GM21423 (cell line): ENCODE data around the gene RPH3AL.

ENCODE experiments used
- ATAC-seq: cut with Tn5 transposase; IDR thresholded peaks from one replicate; pipeline ENCODE4 v1.9.1; 2021; ENCODE audit warnings: mild to moderate bottlenecking, moderate library complexity; ENCODE audit not compliant: unreplicated experiment

The RPH3AL gene

DNA sequence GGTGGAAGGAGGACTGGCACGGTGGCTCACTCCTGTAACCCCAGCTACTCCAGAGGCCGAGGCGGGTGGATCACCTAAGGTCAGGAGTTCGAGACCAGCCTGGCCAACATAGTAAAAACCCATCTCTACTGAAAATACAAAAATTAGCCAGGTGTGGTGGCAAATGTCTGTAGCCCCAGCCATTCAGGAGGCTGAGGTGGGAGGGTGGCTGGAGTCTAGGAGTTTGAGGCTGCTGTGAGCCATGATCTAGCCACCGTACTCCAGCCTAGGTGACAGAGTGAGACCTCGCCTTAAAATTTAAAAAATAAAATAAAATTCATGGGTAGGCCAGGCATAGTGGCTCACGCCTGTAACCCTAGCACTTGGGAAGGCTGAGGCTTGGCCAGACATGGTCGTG lies 1.2 kb upstream of the RPH3AL start:
- no peak for ATAC-seq

DNA sequence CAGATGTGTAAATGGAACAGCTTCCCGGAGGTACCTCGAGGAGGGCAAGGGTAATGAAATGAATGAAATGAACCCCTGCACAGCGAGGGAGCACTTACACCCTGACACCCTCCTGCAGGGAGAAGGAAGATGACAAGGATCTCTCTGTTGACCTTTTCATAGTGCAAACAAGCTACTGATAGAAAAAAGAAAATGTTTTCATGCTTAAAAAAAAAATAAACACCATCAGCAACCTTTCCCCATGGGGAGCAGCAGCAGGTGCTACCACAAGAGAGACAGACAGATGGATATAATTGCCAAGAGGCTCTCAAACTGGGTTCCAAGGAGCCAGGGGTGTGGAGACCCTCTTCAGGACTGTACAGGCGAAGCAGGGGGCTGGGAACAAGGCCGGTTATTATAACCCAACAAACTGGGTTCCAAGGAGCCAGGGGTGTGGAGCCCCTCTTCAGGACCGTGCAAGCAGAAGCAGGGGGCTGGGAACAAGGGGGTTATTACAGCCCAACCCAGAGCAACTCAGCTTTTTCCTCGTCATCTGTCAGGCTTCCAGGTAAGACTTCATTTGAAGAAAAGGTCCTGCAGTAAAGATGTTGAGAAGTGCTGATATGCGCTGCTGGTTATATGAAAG lies 718 bp upstream of the RPH3AL start:
- ATAC-seq = no peak

DNA sequence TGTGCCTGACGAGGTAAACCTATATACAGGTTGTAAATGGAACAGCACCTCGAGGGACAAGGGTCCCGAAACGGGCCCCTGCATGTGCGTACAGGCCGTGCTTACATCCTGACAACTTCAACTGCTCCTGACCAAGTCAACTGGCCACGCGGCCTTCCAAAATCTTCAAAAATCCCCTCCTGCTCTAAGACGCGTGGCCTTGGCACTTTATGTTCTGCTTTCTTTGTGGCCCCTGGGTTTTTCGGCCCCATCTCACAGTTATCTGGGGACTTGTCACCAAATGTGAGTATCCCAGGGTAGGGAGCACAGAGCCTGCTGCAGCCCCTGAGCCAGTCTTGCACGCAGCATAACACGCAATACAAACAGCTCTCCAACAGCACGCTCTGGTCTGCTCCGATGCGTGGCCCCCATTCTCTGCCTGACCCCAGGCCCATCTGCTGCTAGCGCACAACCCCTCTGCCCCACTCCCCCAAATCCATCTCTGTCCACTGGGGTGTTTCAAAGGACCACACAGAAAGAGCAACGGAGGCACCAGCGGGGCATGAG lies 659 bp downstream of the RPH3AL start:
- ATAC-seq = no peak

DNA sequence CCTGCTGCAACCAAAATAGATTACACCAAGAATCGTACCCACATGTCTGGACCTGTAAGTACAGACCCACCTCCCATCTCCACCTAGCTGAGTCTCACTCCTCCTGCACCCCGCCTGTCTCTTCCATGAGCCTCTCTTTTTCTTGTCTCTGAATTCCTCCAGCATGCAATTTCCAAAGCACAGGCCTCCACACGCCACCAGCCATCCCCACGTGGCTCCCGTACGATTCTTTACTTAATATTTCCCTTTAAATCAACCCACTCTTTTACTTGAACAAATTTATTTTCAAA lies 1.2 kb downstream of the RPH3AL start:
- no peak for ATAC-seq

DNA sequence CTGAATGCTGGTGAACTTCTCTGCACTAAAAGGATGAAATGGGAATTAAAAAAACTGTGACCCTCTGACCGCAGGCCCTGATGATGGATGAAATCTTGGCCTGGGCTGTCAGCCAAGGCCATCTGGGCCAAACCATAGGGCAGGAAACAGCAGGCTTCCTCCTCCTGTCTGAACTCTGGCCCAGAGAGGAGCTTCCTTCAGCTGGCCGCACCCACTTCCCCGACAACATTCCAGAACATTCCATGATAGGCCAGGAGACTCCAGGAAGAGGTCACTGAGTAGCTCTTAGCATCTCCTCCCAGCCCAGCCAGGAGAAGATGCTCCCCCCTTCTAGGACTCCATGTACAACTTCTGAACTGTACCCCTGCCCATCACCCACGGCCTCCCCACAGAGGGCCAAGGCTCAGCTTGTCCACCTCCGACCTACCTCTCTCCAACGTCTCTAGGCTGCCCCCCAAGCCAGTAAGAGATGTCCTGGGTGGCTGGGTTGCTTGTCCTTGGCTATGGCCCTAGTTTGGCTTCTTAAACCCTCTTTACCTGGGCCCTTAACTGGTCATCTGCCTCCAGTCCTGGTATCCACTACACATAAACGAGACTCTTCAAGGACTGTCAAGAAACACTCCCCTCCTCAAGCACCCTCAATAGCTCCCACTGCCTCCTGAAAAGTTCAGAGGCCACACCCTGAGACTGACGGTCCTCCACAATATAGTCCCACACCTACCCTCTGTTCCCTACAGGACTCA lies 1.7 kb downstream of the RPH3AL start:
- no peak for ATAC-seq

DNA sequence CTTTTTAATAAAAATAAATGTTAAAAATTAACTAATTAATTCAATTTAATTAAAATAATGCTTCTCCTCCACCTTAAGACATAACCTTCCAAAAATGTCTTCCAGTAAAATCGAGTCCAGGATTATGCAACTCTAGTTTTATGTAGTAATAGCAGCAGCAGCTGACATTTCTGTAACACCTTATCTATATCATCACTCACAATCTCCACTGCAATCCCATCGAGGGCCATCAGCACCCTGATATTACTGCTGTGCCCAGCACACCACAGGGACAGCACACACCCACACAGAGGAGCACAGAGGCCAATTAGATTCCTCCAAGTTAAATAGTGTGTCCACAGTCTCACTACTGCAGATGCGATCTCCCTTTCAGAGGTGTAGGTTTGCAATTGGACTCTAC lies 2.9 kb downstream of the RPH3AL start:
- no peak for ATAC-seq

DNA sequence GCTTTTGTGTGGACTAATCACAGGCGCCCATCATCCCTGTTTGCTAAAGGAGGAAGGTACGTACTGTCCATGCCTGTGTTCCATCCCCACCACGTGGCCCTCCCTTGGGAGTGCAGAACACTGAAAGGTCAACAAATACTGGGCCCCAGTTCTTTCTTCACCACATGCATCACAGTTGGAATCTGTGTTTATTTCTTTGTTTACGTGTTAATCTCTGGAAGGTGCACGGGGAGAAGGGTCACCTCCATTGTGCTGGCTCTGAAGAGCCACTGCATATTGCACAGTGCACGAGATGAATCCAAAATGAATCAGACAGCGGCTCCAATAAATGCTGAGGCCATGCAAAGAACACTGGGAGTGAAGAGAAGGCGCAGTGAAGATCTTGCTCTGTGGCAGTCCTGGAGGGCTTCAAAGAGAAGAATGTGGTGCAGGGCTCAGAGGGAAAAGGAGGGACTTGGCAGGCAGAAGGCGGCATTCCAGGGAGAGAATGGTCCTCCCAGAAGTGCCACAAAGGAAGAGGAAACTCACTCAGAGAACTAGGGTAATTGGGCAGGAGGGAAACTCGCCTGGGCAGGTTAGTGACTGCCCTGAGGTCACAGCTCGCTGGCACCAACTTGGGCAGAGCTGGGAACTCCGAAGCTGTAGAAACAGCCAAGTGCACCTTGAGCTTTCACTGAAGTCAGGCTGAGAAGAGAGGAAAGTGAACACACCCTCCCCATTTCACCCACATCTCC lies 3.7 kb downstream of the RPH3AL start:
- no peak for ATAC-seq

DNA sequence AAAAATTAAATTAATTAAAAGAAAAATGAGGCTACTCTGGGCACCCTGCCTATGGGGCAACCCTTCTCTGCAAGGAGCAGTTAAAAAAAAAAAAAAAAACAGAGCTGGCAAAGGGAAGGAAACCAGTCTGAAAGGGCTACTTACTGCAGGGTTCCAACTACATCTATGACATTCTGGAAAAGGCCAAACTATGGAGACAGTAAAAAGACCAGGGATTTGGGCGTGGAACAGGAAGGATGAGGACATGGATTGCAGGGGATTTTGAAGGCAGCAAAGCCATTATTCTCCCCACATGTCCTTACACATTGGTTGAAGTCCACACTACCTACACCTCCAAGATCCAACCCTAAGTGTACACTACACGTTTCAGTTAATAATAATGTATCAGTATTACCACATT lies 4.6 kb downstream of the RPH3AL start:
- no peak for ATAC-seq

DNA sequence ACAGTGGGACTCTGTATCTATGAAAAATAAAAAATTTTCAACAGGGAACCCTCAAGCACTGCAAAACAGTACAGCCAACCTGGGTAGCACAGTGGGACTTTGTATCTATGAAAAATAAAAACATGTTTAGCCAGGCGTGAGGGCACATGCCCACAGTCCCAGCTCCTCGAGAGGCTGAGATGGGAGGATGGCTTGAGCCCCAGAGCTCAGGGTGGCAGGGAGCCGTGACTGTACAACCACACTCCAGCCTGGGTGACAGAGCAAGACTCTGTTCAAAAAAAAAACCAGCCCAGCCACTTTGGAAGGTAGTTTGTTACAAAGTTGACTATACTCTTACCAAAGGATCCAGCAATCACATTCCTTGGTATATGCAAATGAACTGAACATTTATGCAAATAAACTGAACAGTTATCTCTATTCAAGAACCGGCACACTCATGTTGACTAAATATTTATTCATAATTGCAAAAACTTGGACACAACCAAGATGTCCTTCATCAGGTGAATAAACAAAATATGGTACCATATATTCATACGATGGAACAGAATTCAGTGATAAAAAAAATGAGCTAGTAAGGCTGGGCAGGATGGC lies 5.2 kb downstream of the RPH3AL start:
- ATAC-seq = no peak

DNA sequence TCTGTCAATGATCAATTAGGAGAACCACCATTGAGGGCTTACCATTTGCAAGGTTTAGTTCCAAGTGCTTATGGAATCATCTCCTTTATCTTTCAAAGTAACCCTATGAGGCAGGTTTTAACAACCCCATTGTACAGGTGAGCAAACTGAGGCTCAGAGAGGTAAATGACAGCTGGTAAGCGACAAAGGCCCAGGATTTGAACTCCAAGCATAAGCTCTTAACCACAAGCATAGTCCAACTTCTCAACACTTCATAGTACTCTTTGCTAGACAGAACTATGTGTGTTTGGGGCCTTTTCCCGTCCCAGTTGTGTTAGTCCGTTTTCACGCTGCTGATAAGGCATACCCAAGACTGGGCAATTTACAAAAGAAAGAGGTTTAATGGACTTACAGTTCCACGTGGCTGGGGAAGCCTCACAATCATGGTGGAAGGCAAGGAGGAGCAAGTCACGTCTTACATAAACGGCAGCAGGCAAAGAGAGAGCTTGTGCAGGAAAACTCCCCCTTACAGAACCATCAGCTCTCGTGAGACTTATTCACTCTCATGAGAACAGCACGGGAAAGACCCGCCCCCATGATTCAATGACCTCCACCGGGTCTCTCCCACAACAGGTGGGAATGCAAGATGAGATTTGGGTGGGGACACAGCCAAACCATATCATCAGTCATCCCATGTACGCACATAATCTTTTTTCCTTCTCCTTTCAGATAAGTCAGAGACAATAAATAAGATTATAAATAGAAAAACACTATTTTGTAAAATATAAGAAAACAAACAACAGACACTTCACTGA lies 6.4 kb downstream of the RPH3AL start:
- no peak for ATAC-seq

DNA sequence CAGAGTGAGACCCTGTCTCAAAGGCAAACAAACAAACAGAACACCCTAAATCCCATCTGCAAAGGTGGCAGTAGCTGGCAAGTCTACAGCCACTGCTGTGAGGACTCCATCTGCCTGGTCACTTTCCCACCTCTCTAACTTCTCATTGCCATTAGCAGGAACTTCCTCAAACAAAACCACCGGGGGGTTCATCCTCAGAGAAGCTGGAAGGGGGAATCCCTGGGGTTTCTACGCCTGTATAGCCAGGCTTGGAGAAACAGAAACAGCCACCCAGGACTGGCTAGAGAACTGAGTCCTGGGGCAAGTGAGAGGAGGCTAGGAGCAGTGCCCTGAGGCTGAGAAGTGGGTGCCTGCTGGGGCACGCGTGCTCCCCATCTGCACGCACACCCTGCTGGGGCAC lies 7.3 kb downstream of the RPH3AL start:
- ATAC-seq = no peak

DNA sequence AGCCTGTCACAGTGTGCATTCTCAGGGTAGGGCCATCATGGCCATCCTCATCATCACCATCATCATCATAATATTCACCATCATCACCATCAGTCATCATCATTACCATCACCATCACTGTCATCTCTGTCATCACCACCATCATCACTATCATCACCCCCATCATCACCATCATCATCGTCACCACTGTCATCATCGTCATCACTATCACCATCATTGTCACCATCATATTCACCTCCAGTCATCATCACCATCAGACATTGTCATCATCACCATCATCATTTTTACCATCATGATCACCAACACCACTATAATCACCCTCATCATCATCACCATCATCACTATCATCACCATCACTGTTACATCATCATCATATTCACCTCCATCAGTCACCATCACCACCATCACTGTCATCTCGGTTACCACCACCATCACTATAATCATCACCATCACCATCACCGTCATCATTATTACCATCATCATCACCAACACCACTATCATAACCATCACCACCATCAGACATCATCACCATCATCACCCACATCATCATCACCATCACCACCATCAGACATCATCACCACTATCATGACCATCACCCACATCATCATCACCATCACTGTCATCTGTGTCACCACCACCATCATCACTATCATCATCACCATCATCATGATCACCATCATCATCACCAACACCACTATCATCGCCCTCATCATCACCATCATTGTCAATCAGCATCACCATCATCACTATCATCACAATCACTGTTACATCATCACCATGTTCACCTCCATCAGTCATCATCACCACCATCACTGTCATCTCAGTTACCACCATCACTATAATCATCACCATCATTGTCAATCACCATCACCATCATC lies 8.5 kb downstream of the RPH3AL start:
- no peak for ATAC-seq

DNA sequence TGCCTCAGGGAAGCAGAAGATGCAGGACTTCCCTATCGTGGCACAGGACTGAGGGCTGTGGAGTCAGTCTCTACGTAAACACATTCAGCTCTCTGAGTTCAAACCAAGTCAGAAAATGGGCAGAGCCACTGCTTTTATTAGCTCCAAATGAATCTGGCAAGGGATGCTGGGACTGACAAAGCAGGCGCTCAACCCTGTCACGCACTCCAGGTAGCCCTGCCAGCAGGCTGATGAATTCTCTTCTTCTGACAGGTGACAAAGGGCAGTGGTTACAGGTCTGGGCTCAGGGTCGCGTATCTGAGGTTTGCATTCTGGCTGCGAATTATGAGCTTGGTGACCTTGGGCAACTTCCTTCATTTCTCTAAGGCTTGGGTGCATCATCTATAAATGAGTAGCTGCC lies 9.4 kb downstream of the RPH3AL start:
- no peak for ATAC-seq

DNA sequence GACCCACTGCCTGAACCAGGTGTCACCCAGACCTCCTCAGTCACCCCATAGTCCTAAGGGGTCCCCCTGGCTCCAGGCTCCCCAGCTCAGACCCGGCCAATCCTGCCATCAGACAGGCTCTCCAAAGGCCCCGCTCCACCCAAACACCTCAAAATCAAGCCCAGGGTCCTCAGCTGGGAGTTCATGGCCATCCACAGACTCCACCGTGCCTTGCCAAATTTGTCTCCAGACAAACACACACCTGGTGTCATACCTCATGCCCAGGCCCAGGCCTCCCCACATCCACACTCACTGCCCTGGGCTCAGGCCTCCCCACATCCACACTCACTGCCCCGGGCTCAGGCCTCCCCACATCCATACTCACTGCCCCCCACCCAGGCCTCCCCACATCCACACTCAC lies 12.5 kb downstream of the RPH3AL start:
- no peak for ATAC-seq

DNA sequence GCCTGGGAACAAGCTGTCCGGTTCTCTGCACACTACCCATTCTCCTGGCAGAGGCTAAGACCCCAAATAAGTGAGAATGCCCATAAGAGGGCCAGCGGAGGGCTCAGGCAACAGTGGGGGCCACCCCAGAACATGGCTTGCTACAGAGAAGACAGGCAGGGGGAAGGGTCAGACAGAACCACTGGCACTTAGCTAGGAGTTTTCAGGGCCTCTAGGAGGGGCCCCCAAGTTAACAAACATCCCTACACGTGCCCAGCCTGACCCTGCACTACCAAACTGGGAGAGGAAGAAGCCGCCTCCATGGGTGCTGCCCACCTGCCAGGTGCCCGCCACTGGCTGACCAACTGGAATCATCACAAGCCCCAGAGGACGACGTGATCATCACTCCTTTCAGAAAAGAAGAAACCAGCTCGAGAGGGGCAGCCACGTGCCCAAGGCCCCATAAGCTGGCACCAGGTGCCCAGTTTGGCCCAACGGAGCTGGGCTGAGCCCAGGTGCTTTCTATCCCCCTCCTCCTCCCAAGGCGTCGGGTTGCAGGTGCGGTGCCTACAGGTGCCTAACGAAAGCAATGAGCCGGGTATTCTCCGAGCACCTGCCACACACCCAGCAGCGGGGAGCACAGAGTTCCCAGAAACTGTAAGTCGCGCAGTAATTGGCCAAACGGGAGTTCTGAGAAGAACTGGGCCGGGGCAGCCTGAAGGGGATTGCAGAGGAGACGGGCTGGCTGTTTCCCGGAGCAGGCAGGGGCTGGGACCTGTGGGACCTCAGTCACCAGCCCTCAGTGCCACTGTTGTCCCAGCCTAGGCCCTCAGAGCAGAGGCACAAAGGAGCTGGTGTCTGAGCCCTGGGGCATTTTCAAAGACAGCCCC lies 13.2 kb downstream of the RPH3AL start:
- ATAC-seq = no peak

DNA sequence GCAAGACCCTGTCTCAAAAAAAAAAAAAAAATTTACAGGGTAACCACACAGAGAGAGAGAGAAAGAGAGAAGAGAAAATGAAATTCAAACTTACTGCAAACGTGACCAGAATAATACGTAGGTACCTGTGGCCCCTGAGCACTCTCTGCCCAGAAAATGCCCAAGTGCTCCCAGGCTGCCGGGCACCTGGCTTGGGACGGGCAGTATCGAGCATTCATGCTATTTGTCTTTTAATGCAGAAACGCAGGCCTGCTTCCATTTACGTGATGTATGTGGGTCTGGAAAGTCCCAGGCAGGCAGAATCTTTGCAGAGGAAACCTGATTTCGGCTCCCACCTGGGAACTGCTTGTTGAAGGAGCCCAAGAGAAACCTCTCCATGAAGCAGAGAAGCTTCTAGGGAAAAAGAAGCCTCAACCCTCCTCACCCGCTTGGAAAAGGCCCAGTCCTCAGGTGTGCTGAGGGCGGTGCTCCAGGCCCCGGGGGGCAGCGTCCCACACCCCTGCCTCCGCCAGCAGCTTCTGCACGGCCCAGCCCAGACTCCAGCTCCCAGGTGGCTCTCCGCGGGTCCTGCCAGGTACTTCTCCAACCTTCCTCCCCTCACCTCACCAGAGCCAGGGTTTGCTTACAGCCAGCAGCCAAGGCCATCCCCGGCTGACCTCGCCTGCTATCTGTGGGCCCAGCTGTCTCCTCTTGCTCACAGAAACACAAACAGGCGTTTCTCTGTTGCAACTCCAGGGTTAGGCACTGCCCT lies 14.0 kb downstream of the RPH3AL start:
- ATAC-seq = no peak

DNA sequence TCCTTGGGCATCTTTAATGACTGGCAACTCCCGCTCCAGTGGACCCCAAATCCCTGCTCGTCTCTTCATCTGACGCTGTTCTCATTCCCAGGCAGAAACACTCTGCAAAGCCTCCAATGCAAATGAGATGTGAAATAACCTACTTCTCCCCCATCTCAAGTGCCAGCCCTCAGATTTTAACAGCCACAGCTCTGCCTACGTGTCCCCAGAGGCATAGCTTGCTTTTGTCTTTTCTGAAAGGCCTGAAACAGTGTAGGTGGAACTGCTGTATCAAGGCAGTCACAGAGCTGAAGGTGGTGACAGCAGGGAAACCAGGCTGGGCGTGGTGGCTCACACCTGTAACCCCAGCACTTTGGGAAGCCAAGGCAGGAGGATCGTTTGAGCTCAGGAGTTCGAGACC lies 14.7 kb downstream of the RPH3AL start:
- ATAC-seq = no peak

DNA sequence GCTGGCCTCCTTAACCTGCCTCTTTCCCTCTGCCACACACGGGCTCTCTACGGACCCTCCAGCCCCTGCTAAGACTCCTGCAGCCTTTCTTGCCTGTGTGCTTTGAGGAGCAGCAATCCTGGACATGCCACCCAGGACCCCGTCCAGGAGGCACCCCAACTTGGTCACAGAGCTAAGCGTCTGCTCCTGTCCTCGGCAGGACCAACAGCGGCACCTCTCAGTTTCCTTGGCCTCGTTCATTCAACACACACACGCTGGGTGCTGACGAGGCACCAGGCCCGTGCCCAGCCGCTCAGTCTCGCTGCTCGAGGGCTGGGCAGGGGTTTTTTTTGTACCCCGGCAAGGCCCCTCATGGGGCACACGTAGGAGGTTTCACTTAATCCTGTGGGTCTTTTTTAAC lies 15.2 kb downstream of the RPH3AL start:
- ATAC-seq = no peak
